HCT116 (cell line): ENCODE data around the gene NAXE. TPM values are rescaled to one million over a fixed set of nuclear protein-coding genes. Genes with fewer than 3 reads are reported as not detected.

Source experiments
- ATAC-seq: fragments of 200-7000 bp; cut with Tn5 transposase; 2 replicates; pipeline ENCODE4 v1.9.1; 2020; ENCODE audit warnings: mild to moderate bottlenecking, moderate library complexity
- BruUV-seq: library from RNA; stranded (reverse); fragments of 400-500 nt; replicated peaks from 2 replicates; lab custom pipeline; 2021; lab: Mats Ljungman, UMichigan
- CTCF ChIA-PET: fragments of 300-600 bp; sonication (Branson Sonifier 250); formaldehyde crosslinking; loops from one replicate; lab custom pipeline; 2021; ENCODE audit warnings: antibody characterized with exemption; lab: Charles Lee
- POLR2A ChIA-PET: fragments of 300-600, 350-600 bp; sonication (Branson Sonifier 250); formaldehyde crosslinking; loops from one replicate; lab custom pipeline; 2021; ENCODE audit warnings: antibody characterized with exemption; lab: Charles Lee
- RAD21 ChIA-PET, 2 experiments: fragments of 300-600 bp; sonication (Branson Sonifier 250); formaldehyde crosslinking; loops; one replicate each; lab custom pipeline; 2023; ENCODE audit warnings: low total read pairs in 2 of 2; ENCODE audit not compliant: uncharacterized antibody in 2 of 2, unreplicated experiment in 2 of 2, low non-redundant PET in 1 of 2; lab: Charles Lee
- DNase-seq: peaks from one replicate; pipeline ENCODE4 v3.0.0-alpha.2; 2010; ENCODE audit warnings: low read depth, low spot score
- H2AFZ ChIP-seq: fragments of 200-600 bp; shearing (Covaris generic), sonication (generic); 2 replicates; pipeline ENCODE4 v1.6.1; 2017; ENCODE audit warnings: low read depth, mixed run types, mixed read lengths, antibody characterized with exemption, low read length; ENCODE audit not compliant: poor library complexity, severe bottlenecking
- H3K27ac ChIP-seq: 2 replicates; pipeline ENCODE4 v1.5.1; 2012; ENCODE audit warnings: low read depth, low read length
- H3K27me3 ChIP-seq: fragments of 200-600 bp; sonication (generic); 2 replicates; pipeline ENCODE4 v1.6.1; 2016; ENCODE audit warnings: mixed run types, low read length, mixed read lengths; ENCODE audit not compliant: insufficient read depth
- H3K36me3 ChIP-seq, 2 experiments: fragments of 200-500 bp in 1 of 2; fragments of 200-600 bp in 1 of 2; sonication (Bioruptor generic) in 1 of 2; sonication (generic) in 1 of 2; 2 replicates each; pipeline versions ENCODE4 v1.5.1 to v1.6.1; 2014 to 2016; ENCODE audit warnings: low read length in 2 of 2, inconsistent platforms in 1 of 2, mixed read lengths in 1 of 2, mixed run types in 1 of 2; ENCODE audit not compliant: insufficient read depth in 2 of 2, control insufficient read depth in 1 of 2
- H3K4me1 ChIP-seq, 2 experiments: fragments of 200-600 bp in 1 of 2; sonication (generic) in 1 of 2; 2 replicates each; pipeline versions ENCODE4 v1.5.1 to v1.6.1; 2012 to 2017; ENCODE audit warnings: low read length in 2 of 2, inconsistent platforms in 1 of 2, mild to moderate bottlenecking in 1 of 2, mixed read lengths in 1 of 2, mixed run types in 1 of 2, moderate library complexity in 1 of 2; ENCODE audit not compliant: insufficient read depth in 2 of 2, control insufficient read depth in 1 of 2
- H3K4me2 ChIP-seq: fragments of 200-600 bp; sonication (generic); 2 replicates; pipeline ENCODE4 v1.6.1; 2017; ENCODE audit warnings: mixed run types, low read length, mixed read lengths
- H3K4me3 ChIP-seq, 2 experiments: fragments of 200-600 bp in 1 of 2; sonication (generic) in 1 of 2; replicated peaks in 1 of 2; 2 replicates each; pipeline ENCODE4 v1.5.1; 2011 to 2016; ENCODE audit warnings: low read length in 2 of 2, control low read depth in 1 of 2, low read depth in 1 of 2, mild to moderate bottlenecking in 1 of 2, mixed read lengths in 1 of 2, mixed run types in 1 of 2
- H3K79me2 ChIP-seq: fragments of 200-600 bp; sonication (generic); 2 replicates; pipeline ENCODE4 v1.6.1; 2017; ENCODE audit warnings: mild to moderate bottlenecking, mixed run types, low read length, moderate library complexity, mixed read lengths; ENCODE audit not compliant: insufficient read depth
- H3K9ac ChIP-seq: fragments of 200-600 bp; sonication (generic); 2 replicates; pipeline ENCODE4 v1.6.1; 2016; ENCODE audit warnings: low read length, mixed read lengths
- H3K9me2 ChIP-seq: fragments of 200-600 bp; sonication (generic), shearing (Covaris generic); 2 replicates; pipeline ENCODE4 v1.6.1; 2017; ENCODE audit warnings: mixed run types, mild to moderate bottlenecking, moderate library complexity; ENCODE audit not compliant: insufficient read depth
- H3K9me3 ChIP-seq, 2 experiments: fragments of 200-500 bp in 1 of 2; fragments of 200-600 bp in 1 of 2; sonication (Bioruptor generic) in 1 of 2; sonication (generic) in 1 of 2; 2 replicates each; pipeline ENCODE4 v1.6.1; 2014 to 2017; ENCODE audit warnings: low read length in 2 of 2, mixed read lengths in 2 of 2, inconsistent platforms in 1 of 2, low read depth in 1 of 2, mild to moderate bottlenecking in 1 of 2, mixed run types in 1 of 2, moderate library complexity in 1 of 2; ENCODE audit not compliant: control insufficient read depth in 1 of 2, insufficient read depth in 1 of 2
- H4K20me1 ChIP-seq: fragments of 200-600 bp; sonication (generic), shearing (Covaris generic); 2 replicates; pipeline ENCODE4 v1.6.1; 2017; ENCODE audit warnings: mixed run types, mild to moderate bottlenecking, moderate library complexity; ENCODE audit not compliant: insufficient read depth
- CBX3 ChIP-seq: IDR thresholded peaks from 2 replicates; pipeline ENCODE4 v1.6.1; 2012; ENCODE audit warnings: low read depth
- POLR2A ChIP-seq: IDR thresholded peaks from 2 replicates; pipeline ENCODE4 v1.7.0; 2011; ENCODE audit warnings: borderline replicate concordance; ENCODE audit not compliant: insufficient read depth, insufficient read length; ENCODE audit errors: extremely low read depth
- RAD21 ChIP-seq: IDR thresholded peaks from 2 replicates; pipeline ENCODE4 v1.6.1; 2012; ENCODE audit warnings: low read depth, mild to moderate bottlenecking
- REST ChIP-seq: IDR thresholded peaks from 2 replicates; pipeline ENCODE4 v1.6.1; 2012; ENCODE audit warnings: low read depth
- SIN3A ChIP-seq: IDR thresholded peaks from 2 replicates; pipeline ENCODE4 v1.6.1; 2012; ENCODE audit warnings: low read depth
- TCF7L2 ChIP-seq: IDR thresholded peaks from 2 replicates; pipeline ENCODE4 v1.7.0; 2011; ENCODE audit warnings: borderline replicate concordance, inconsistent platforms; ENCODE audit not compliant: insufficient read depth, insufficient read length; ENCODE audit errors: extremely low read depth
- YY1 ChIP-seq: IDR thresholded peaks from 2 replicates; pipeline ENCODE4 v1.6.1; 2011; ENCODE audit warnings: low read length, low read depth, moderate library complexity, mild to moderate bottlenecking; ENCODE audit not compliant: insufficient replicate concordance; ENCODE audit errors: extremely low read depth
- intact Hi-C: fragments of 100-400 bp; cut with micrococcal nuclease; formaldehyde crosslinking; loops from 2 replicates; pipeline ENCODE4 v1.10.0; 2022
- total RNA-seq: library from RNA; stranded (reverse); gene quantifications from one replicate; pipeline ENCODE4 v1.2.1, GENCODE V29; 2021; ENCODE audit not compliant: unreplicated experiment
- TF ChIP-seq, protein P1 (sequence below): IDR thresholded peaks from 2 replicates; pipeline ENCODE4 v1.6.1; 2011; ENCODE audit warnings: mild to moderate bottlenecking, low read length, moderate library complexity; ENCODE audit not compliant: insufficient replicate concordance; ENCODE audit errors: extremely low read depth

NAXE gene
- total RNA-seq, 1 experiment from 2014 or later, result 139 TPM

- Histone ChIP-seq H3K9me3 (no peaks in the 10 kb centered on the region), H3K4me2 (no peak overlapping the region), H3K4me3 (no peak overlapping the region), H3K9ac (no peak overlapping the region), H3K36me3 (no peaks in the 10 kb centered on the region), H3K27me3 (no peaks in the 10 kb centered on the region), H3K4me1 (peaks cover 11 to 18% of the 10 kb centered on the region in 2 experiments), H4K20me1 (no peaks in the 10 kb centered on the region), H3K79me2 (no peaks in the 10 kb centered on the region), H3K27ac (no peak overlapping the region), H3K9me2 (no peaks in the 10 kb centered on the region), H2AFZ (no peak overlapping the region)
- BruUV-seq, result no TSS peak
- TF ChIP-seq TCF7L2, result no peak
- TF ChIP-seq, protein P1, sequence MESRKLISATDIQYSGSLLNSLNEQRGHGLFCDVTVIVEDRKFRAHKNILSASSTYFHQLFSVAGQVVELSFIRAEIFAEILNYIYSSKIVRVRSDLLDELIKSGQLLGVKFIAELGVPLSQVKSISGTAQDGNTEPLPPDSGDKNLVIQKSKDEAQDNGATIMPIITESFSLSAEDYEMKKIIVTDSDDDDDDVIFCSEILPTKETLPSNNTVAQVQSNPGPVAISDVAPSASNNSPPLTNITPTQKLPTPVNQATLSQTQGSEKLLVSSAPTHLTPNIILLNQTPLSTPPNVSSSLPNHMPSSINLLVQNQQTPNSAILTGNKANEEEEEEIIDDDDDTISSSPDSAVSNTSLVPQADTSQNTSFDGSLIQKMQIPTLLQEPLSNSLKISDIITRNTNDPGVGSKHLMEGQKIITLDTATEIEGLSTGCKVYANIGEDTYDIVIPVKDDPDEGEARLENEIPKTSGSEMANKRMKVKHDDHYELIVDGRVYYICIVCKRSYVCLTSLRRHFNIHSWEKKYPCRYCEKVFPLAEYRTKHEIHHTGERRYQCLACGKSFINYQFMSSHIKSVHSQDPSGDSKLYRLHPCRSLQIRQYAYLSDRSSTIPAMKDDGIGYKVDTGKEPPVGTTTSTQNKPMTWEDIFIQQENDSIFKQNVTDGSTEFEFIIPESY, result no peak
- no peak for TF ChIP-seq YY1
- no peak for TF ChIP-seq SIN3A
- no peak for TF ChIP-seq POLR2A
- no peak for TF ChIP-seq CBX3
- no peak for TF ChIP-seq REST
- TF ChIP-seq RAD21, result no peak
- RAD21 ChIA-PET, result no interaction called here
- intact Hi-C loops, result no loop called here
- DNase-seq (no peak), ATAC-seq (no peak)
- CTCF ChIA-PET, result no interaction called here
- POLR2A ChIA-PET, result no interaction called here
These were observed 9.8 kb upstream of the NAXE start for GRCh38 chr1:156581661-156582387.
